PC-9 (cell line): ENCODE data around the gene SLC9B1.

Source experiments
- EZH2 ChIP-seq: fragments of 200-600 bp; sonication (generic); IDR thresholded peaks from 2 replicates; pipeline ENCODE4 v1.8.0; 2017; ENCODE audit warnings: antibody characterized with exemption, low read depth
- TF ChIP-seq, protein P1 (sequence below): fragments of 200-600 bp; sonication (generic); conservative IDR thresholded peaks from 2 replicates; pipeline ENCODE4 v1.6.1; 2017; ENCODE audit warnings: mixed run types, antibody characterized with exemption, mild to moderate bottlenecking, moderate library complexity

DNA sequence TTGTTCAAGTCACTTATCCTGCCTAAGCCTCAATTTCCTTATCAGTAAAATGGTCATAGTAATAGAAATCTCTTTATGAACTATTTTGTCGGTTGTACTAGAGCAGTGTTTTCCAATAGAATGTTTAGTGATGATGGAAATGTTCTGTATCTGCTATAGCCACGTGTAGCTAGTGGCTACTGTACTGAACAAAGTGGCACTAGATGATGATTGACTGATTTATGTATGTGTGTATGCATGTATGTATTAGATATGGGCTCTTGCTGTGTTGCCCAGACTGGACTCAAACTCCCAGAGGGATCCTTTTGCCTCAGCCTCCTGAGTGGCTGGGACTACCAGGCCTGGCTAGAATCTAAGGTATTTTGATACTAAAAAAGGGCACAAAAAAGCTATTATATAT is 24.7 kb upstream of the SLC9B1 start:
- TF ChIP-seq, protein P1, sequence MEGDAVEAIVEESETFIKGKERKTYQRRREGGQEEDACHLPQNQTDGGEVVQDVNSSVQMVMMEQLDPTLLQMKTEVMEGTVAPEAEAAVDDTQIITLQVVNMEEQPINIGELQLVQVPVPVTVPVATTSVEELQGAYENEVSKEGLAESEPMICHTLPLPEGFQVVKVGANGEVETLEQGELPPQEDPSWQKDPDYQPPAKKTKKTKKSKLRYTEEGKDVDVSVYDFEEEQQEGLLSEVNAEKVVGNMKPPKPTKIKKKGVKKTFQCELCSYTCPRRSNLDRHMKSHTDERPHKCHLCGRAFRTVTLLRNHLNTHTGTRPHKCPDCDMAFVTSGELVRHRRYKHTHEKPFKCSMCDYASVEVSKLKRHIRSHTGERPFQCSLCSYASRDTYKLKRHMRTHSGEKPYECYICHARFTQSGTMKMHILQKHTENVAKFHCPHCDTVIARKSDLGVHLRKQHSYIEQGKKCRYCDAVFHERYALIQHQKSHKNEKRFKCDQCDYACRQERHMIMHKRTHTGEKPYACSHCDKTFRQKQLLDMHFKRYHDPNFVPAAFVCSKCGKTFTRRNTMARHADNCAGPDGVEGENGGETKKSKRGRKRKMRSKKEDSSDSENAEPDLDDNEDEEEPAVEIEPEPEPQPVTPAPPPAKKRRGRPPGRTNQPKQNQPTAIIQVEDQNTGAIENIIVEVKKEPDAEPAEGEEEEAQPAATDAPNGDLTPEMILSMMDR, result no peak
- TF ChIP-seq EZH2, result no peak
